Body of pancreas (tissue), 4 donors: Measurements from ENCODE around the gene AKAP8. TPM values are rescaled to one million over a fixed set of nuclear protein-coding genes. Genes with fewer than 3 reads are reported as not detected.

Experiments
- ATAC-seq: fragments of 150-250 bp; one replicate; pipeline ENCODE4 v1.9.1; 2016
- DNase-seq, 4 donors: peaks; one replicate each; pipeline ENCODE4 v3.0.0-alpha.2; 2019
- H3K27ac ChIP-seq, 4 donors: fragments of 200-600 bp; sonication (generic); 1 replicate in 3 of 4; 2 replicates in 1 of 4; pipeline versions ENCODE4 v1.5.1 to v1.6.1; 2016 to 2019; ENCODE audit warnings: mild to moderate bottlenecking in 1 of 4, mixed read lengths in 1 of 4, moderate library complexity in 1 of 4
- H3K27me3 ChIP-seq, 2 donors: fragments of 200-600 bp; sonication (generic); one replicate each; pipeline ENCODE4 v1.6.0; 2016; ENCODE audit warnings: mild to moderate bottlenecking in 1 of 2
- H3K36me3 ChIP-seq, 2 donors: fragments of 200-600 bp; sonication (generic); replicated peaks in 1 of 2; 2 replicates each; pipeline ENCODE4 v1.5.1; 2016; ENCODE audit warnings: low read depth in 2 of 2; ENCODE audit not compliant: insufficient read depth in 1 of 2
- H3K4me1 ChIP-seq: fragments of 200-600 bp; sonication (generic); one replicate; pipeline ENCODE4 v1.6.0; 2016
- H3K4me3 ChIP-seq, 2 donors: fragments of 200-600 bp; sonication (generic); 1 replicate in 1 of 2; 2 replicates in 1 of 2; pipeline ENCODE4 v1.5.1; 2016 to 2019
- H3K9me3 ChIP-seq, 3 donors: fragments of 200-600 bp; sonication (generic); 1 replicate in 2 of 3; 2 replicates in 1 of 3; pipeline ENCODE4 v1.5.1; 2016
- POLR2A ChIP-seq, 3 donors: fragments of 450-650 bp; IDR thresholded peaks; one replicate each; pipeline ENCODE4 v1.6.1; 2016; ENCODE audit warnings: antibody characterized with exemption in 3 of 3, mild to moderate bottlenecking in 2 of 3
- WGBS, 2 donors: methylation state at CpG; one replicate each; pipeline ENCODE4 v1.1.5; 2017; 5-methylcytosine and 5-hydroxymethylcytosine counted together
- intact Hi-C: fragments of 100-400 bp; cut with DNase I; formaldehyde crosslinking; loops from one replicate; pipeline ENCODE4 v1.15.1; 2023
- total RNA-seq, 2 donors: library from RNA; depleted of rRNA; stranded (reverse); fragments of >200 nt; gene quantifications; one replicate each; pipeline ENCODE4 v1.1.0, GENCODE V29; 2016
- TF ChIP-seq, protein P1 (sequence below), 7 experiments: fragments of 450-650 bp in 4 of 7; fragments of 200-600 bp in 3 of 7; sonication (generic) in 3 of 7; IDR thresholded peaks; one replicate each; pipeline ENCODE4 v1.5.1; 2016 to 2019; ENCODE audit warnings: antibody characterized with exemption in 7 of 7

The AKAP8 gene
- total RNA-seq, 2 donors from 2014 or later = 11.2 to 19.4 TPM

DNA sequence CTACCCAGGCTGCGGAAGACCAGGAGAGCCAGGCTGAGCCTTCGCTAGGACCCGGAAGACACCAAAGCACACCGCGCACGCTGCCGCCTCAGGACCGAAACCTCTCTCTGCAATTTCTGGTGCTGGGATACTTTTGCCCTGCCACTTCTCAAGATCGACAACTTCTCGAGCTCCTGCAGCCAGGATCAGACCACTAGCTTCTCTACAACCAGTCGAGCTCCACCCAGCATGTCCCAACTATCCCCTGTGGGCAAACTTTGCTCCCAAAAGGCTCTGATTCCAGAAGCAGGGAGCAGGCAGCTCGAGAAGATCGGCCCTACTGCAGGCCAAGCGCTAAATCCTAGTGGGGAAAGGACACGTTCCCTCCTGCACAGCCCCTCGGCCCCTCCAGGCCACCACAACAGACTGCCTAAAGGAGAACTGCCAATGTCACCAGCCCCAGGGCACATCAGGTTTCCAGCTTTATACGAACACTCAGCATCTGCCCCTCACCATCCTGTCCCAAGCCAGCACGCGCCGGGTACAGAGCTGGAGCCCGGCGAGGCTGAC, 979 bp downstream of the AKAP8 start:
- TF ChIP-seq, protein P1, sequence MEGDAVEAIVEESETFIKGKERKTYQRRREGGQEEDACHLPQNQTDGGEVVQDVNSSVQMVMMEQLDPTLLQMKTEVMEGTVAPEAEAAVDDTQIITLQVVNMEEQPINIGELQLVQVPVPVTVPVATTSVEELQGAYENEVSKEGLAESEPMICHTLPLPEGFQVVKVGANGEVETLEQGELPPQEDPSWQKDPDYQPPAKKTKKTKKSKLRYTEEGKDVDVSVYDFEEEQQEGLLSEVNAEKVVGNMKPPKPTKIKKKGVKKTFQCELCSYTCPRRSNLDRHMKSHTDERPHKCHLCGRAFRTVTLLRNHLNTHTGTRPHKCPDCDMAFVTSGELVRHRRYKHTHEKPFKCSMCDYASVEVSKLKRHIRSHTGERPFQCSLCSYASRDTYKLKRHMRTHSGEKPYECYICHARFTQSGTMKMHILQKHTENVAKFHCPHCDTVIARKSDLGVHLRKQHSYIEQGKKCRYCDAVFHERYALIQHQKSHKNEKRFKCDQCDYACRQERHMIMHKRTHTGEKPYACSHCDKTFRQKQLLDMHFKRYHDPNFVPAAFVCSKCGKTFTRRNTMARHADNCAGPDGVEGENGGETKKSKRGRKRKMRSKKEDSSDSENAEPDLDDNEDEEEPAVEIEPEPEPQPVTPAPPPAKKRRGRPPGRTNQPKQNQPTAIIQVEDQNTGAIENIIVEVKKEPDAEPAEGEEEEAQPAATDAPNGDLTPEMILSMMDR (IDR thresholded peaks at IDR 0.05) = no peak
- no peak for TF ChIP-seq POLR2A (IDR thresholded peaks at IDR 0.05)
- Histone ChIP-seq H3K4me3 (peak overlapping the region; percentile 88 to 98), H3K27me3 (no peaks in the 10 kb centered on the region), H3K27ac (peak overlapping the region; percentile 88 to 98 (median 94)), H3K9me3 (no peaks in the 10 kb centered on the region), H3K36me3 (no peaks in the 10 kb centered on the region), H3K4me1 (peaks cover 47% of the 10 kb centered on the region)
- peak; percentile 54 to 63 (median 59) for DNase-seq
- 0% methylated on average over 13 to 22 of the region's 22 CpGs for WGBS, 2 donors
- peak; percentile 15 for ATAC-seq
- intact Hi-C loops = loop anchor here (10.0 kb wide), 1 partner anchor 114 kb away; no protein-coding TSS in a partner anchor

DNA sequence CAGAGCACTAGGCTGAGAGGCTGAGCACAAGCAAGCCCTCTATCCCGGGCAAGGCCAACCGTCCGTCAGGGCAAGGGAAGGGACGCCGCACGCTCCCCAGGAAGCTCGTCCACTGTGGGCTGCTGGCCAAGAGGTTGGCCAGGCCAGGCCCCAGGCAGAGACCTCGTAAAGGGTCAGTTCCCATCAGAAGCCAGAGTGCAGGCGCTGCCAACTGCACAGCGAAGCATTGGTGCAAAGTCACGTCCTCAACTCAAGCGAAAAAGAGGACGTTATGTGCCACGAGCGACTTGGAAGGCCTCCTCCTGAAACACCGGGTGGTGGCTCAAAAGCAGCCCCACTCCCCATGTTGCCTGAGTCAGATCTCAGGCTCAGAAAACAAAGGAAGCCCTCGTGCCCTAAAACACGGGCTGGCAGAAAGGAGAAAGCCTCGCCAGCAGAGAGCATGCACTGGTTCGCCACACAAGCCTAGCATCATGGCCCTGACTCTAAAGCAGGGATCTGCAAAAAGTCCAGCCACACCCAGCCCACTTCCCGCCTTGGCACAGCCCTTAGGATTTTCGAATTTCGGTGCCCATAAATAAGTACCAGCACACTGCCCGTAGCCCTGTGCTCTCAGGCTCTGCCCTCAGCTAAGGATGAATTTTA, 4.7 kb downstream of the AKAP8 start:
- WGBS, 2 donors = 70 to 77% methylated on average over 21 to 24 of the region's 24 CpGs
- TF ChIP-seq, protein P1 (IDR thresholded peaks at IDR 0.05) = no peak
- no peak for TF ChIP-seq POLR2A (IDR thresholded peaks at IDR 0.05)
- H3K4me1 ChIP-seq = peaks cover 36% of the 10 kb centered on the region
- ATAC-seq (no peak), DNase-seq (peak in 1 of 4 donors; percentile 21)
- peaks cover 7 to 16% of the 10 kb centered on the region in 2 donors for H3K36me3 ChIP-seq
- H3K9me3 ChIP-seq = no peaks in the 10 kb centered on the region
- no peaks in the 10 kb centered on the region for H3K27me3 ChIP-seq
- intact Hi-C loops = loop anchor here (10.0 kb wide), 1 partner anchor 110 kb away; no protein-coding TSS in a partner anchor
- no peak overlapping the region for H3K4me3 ChIP-seq
- H3K27ac ChIP-seq = peak overlapping the region in 2 of 4 donors; percentile 6 to 38

DNA sequence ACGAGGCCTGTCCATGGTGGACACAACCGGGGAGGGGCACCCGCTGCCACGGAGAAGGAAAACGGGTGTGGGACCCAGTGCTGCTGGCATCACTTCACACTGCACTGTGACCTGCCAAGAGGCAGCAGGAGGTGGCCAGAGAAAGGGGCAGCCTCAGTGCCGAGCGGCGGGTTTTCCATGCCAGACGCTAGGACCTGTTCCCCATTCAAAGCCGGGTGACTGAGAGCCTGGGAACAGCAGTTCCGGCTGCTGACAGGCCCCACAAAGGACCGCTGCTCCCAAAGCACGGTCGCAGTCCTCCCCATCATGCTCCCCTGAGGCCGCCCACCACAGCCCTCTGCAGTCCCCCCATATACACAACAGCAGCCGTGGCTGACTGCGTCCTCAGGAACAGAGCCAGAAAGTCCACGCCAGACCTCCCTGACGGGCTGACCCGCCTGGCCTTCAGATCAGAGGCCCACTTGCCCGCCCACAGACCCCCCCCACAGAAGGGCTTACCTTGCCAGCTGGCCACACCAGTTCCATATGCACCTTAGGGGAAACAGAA, 5.4 kb downstream of the AKAP8 start:
- Histone ChIP-seq H3K4me1 (peaks cover 36% of the 10 kb centered on the region), H3K27ac (peak overlapping the region in 2 of 4 donors; percentile 6 to 38), H3K4me3 (no peak overlapping the region), H3K27me3 (no peaks in the 10 kb centered on the region), H3K9me3 (no peaks in the 10 kb centered on the region), H3K36me3 (peaks cover 14 to 22% of the 10 kb centered on the region in 2 donors)
- DNase-seq (no peak), ATAC-seq (no peak)
- whole genome bisulfite sequencing, 2 donors = 77 to 85% methylated on average over 8 to 21 of the region's 21 CpGs
- TF ChIP-seq, protein P1 (IDR thresholded peaks at IDR 0.05) = no peak
- no peak for TF ChIP-seq POLR2A (IDR thresholded peaks at IDR 0.05)
- intact Hi-C loops = loop anchor here (10.0 kb wide), 1 partner anchor 109 kb away; no protein-coding TSS in a partner anchor

DNA sequence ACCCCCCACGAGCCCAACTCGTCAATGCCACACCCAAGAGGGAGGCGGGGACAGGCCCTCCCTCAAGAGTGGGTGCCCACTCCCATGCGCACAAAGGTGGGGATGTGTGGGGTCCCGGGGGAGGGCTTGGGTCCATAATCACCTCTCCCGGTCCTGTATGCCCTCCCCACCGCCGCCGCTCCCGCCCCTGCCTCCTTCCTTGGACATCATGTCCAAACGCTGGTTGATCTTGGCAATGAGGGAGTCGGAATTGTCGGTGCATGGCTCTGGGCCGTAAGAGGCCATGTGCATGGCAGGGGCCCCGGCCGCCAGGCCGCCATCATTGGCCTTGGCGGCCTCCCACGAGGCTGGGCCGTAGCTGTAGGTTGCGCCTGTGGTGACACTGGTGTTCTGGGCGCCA, 5.9 kb downstream of the AKAP8 start:
- Histone ChIP-seq H3K27ac (no peak overlapping the region), H3K4me3 (no peak overlapping the region), H3K36me3 (peaks cover 15 to 25% of the 10 kb centered on the region in 2 donors), H3K9me3 (no peaks in the 10 kb centered on the region), H3K4me1 (peaks cover 36% of the 10 kb centered on the region), H3K27me3 (no peaks in the 10 kb centered on the region)
- intact Hi-C loops = loop anchor here (10.0 kb wide), 1 partner anchor 109 kb away; no protein-coding TSS in a partner anchor
- TF ChIP-seq, protein P1 (IDR thresholded peaks at IDR 0.05) = no peak
- TF ChIP-seq POLR2A (IDR thresholded peaks at IDR 0.05) = no peak
- no peak for ATAC-seq
- WGBS, 2 donors = 91 to 93% methylated on average over 10 to 22 of the region's 22 CpGs
- no peak for DNase-seq
